HepG2 (cell line): ENCODE measurements around the gene KLF11. TPM values are rescaled to one million over a fixed set of nuclear protein-coding genes. Genes with fewer than 3 reads are reported as not detected.
A peak's percentile ranks its signal among the peaks of the same experiment; 100 is the strongest.

Experiments
- CREBL2 ChIP-seq: sonication (generic); formaldehyde crosslinking; IDR thresholded peaks from 2 replicates; pipeline ENCODE4 v1.8.1; 2023; ENCODE audit warnings: missing genetic modification reagents, mild to moderate bottlenecking, borderline replicate concordance
- FOXO4 ChIP-seq: sonication (generic); formaldehyde crosslinking; conservative IDR thresholded peaks from 2 replicates; pipeline ENCODE4 v1.8.1; 2023; ENCODE audit warnings: missing genetic modification reagents
- ISL2 ChIP-seq: sonication (generic); formaldehyde crosslinking; IDR thresholded peaks from 2 replicates; pipeline ENCODE4 v1.5.0; 2020; ENCODE audit warnings: missing genetic modification reagents
- KIAA2018 ChIP-seq: sonication (generic); formaldehyde crosslinking; IDR thresholded peaks from 2 replicates; pipeline ENCODE4 v1.5.0; 2020; ENCODE audit warnings: mild to moderate bottlenecking, missing genetic modification reagents, borderline replicate concordance
- MTA1 ChIP-seq: sonication (generic); formaldehyde crosslinking; IDR thresholded peaks from 2 replicates; pipeline ENCODE4 v1.4.0; 2020; ENCODE audit warnings: missing genetic modification reagents, mild to moderate bottlenecking, borderline replicate concordance
- NR2C2 ChIP-seq: sonication (generic); formaldehyde crosslinking; IDR thresholded peaks from 2 replicates; pipeline ENCODE4 v1.4.0; 2020; ENCODE audit warnings: missing genetic modification reagents, mild to moderate bottlenecking, moderate library complexity, borderline replicate concordance
- SYNCRIP ChIP-seq: fragments of 200-400 bp; formaldehyde crosslinking; IDR thresholded peaks from 2 replicates; pipeline ENCODE4 v1.6.1; 2018; ENCODE audit warnings: mild to moderate bottlenecking, low read depth, low read length; ENCODE audit not compliant: insufficient read depth
- TOPORS ChIP-seq: sonication (generic); formaldehyde crosslinking; IDR thresholded peaks from 2 replicates; pipeline ENCODE4 v1.8.0; 2023; ENCODE audit warnings: mild to moderate bottlenecking, missing genetic modification reagents
- ZMYM2 ChIP-seq: sonication (generic); formaldehyde crosslinking; IDR thresholded peaks from 2 replicates; pipeline ENCODE4 v1.8.0; 2022; ENCODE audit warnings: mild to moderate bottlenecking, missing genetic modification reagents
- ZNF430 ChIP-seq: sonication (generic); formaldehyde crosslinking; IDR thresholded peaks from 2 replicates; pipeline ENCODE4 v1.9.0; 2021; ENCODE audit warnings: mild to moderate bottlenecking, missing genetic modification reagents
- ZNF687 ChIP-seq: sonication (generic); formaldehyde crosslinking; IDR thresholded peaks from 2 replicates; pipeline ENCODE4 v1.5.1; 2020; ENCODE audit warnings: mild to moderate bottlenecking, missing genetic modification reagents, moderate library complexity
- polyA plus RNA-seq, 8 experiments: library from polyadenylated mRNA; depleted of rRNA in 3 of 8; stranded (reverse) in 7 of 8; unstranded in 1 of 8; fragments of >200 nt; fragmentation: Illumina TruSeq in 4 of 8; extraction: Trizol in 4 of 8; gene quantifications; 2 replicates each; pipeline versions ENCODE4 v1.2.1 to v1.2.3, GENCODE V29; 2011 to 2016; ENCODE audit warnings: low read depth in 4 of 8, missing spikeins in 1 of 8, mixed read lengths in 1 of 8; ENCODE audit not compliant: insufficient read depth in 1 of 8
- total RNA-seq, 5 experiments: library from RNA; depleted of rRNA; stranded (reverse); fragments of >200 nt; fragmentation: Illumina TruSeq; extraction: Trizol; gene quantifications; 2 replicates each; pipeline ENCODE4 v1.2.3, GENCODE V29; 2016; ENCODE audit warnings: low read depth in 1 of 5
- TF ChIP-seq, protein P1 (sequence below): sonication (generic); formaldehyde crosslinking; conservative IDR thresholded peaks from 2 replicates; pipeline ENCODE4 v1.5.0; 2020; ENCODE audit warnings: missing genetic modification reagents

Gene KLF11
- total and polyA plus RNA-seq, 2 of the 13 experiments (the other 11 are each of a cell fraction or from before 2014, with no cell fraction given): 2.5 to 11.8 TPM

- TF ChIP-seq KIAA2018 (CRISPR knock-in tag) (no peak), CREBL2 (peak; percentile 96), MTA1 (CRISPR knock-in tag) (0 out of 2 replicates have a peak, but pooled peaks have one; percentile 13), ISL2 (CRISPR knock-in tag) (peak; percentile 57; the same call in 1 of the 2 replicates), NR2C2 (CRISPR knock-in tag) (no peak; the same call in none of the 2 replicates), ZMYM2 (CRISPR knock-in tag) (peak; percentile 69; the same call in 1 of the 2 replicates), TOPORS (no peak; the same call in 1 of the 2 replicates), ZNF430 (peak; percentile 95), SYNCRIP (no peak), ZNF687 (CRISPR knock-in tag) (peak; percentile 73), FOXO4 (CRISPR knock-in tag) (peak; percentile 100)
- TF ChIP-seq, protein P1, sequence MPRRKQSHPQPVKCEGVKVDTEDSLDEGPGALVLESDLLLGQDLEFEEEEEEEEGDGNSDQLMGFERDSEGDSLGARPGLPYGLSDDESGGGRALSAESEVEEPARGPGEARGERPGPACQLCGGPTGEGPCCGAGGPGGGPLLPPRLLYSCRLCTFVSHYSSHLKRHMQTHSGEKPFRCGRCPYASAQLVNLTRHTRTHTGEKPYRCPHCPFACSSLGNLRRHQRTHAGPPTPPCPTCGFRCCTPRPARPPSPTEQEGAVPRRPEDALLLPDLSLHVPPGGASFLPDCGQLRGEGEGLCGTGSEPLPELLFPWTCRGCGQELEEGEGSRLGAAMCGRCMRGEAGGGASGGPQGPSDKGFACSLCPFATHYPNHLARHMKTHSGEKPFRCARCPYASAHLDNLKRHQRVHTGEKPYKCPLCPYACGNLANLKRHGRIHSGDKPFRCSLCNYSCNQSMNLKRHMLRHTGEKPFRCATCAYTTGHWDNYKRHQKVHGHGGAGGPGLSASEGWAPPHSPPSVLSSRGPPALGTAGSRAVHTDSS: no peak
Observed at GRCh38 chr2:10043256-10043905, at the start of gene KLF11 (continued).
